Endothelial cell (in vitro differentiated cells): Measurements from ENCODE around the gene TANK. TPM values are rescaled to one million over a fixed set of nuclear protein-coding genes. Genes with fewer than 3 reads are reported as not detected.

Source experiments
- DNase-seq: peaks from one replicate; pipeline ENCODE4 v3.0.0; 2021; ENCODE audit warnings: low spot score
- H3K27ac Mint-ChIP-seq: one replicate; pipeline ENCODE4 v1.8.0; 2021; ENCODE audit warnings: mixed read lengths, inconsistent platforms; ENCODE audit not compliant: unreplicated experiment
- H3K27me3 Mint-ChIP-seq: one replicate; pipeline ENCODE4 v1.8.0; 2021; ENCODE audit warnings: mild to moderate bottlenecking, moderate library complexity, mixed read lengths, inconsistent platforms; ENCODE audit not compliant: unreplicated experiment
- H3K36me3 Mint-ChIP-seq: one replicate; pipeline ENCODE4 v1.8.0; 2021; ENCODE audit warnings: mild to moderate bottlenecking, low read depth, mixed read lengths, inconsistent platforms; ENCODE audit not compliant: unreplicated experiment
- H3K4me1 Mint-ChIP-seq: one replicate; pipeline ENCODE4 v1.8.0; 2021; ENCODE audit warnings: mild to moderate bottlenecking, mixed read lengths, inconsistent platforms; ENCODE audit not compliant: unreplicated experiment
- H3K4me3 Mint-ChIP-seq: one replicate; pipeline ENCODE4 v1.8.0; 2021; ENCODE audit warnings: mild to moderate bottlenecking, mixed read lengths, inconsistent platforms; ENCODE audit not compliant: unreplicated experiment
- H3K9me3 Mint-ChIP-seq: one replicate; pipeline ENCODE4 v1.8.0; 2021; ENCODE audit warnings: mixed read lengths, inconsistent platforms; ENCODE audit not compliant: unreplicated experiment
- CTCF ChIP-seq: fragments of 200-600 bp; sonication (generic); IDR thresholded peaks from one replicate; pipeline ENCODE4 v1.5.0; 2021; ENCODE audit warnings: antibody characterized with exemption; ENCODE audit not compliant: unreplicated experiment
- total RNA-seq: library from RNA; stranded (reverse); fragmentation: NEBNext Ultra II Directional; extraction: Animal tissue kit (Norgen Biotek cat#: 25700); gene quantifications from one replicate; pipeline ENCODE4 v1.2.1, GENCODE V29; 2021; ENCODE audit not compliant: unreplicated experiment

TANK gene
- total RNA-seq, 1 donor from 2014 or later: 40.8 TPM

- H3K27ac Mint-ChIP-seq: no peak overlapping the region
- H3K4me1 Mint-ChIP-seq: peaks cover 3% of the 10 kb centered on the region
- H3K27me3 Mint-ChIP-seq: no peaks in the 10 kb centered on the region
- TF ChIP-seq CTCF: no peak
- H3K36me3 Mint-ChIP-seq: no peaks in the 10 kb centered on the region
- no peak overlapping the region for H3K4me3 Mint-ChIP-seq
- DNase-seq: no peak
- H3K9me3 Mint-ChIP-seq: no peaks in the 10 kb centered on the region
These were observed 40.7 kb upstream of the TANK start for GRCh38 chr2:161119483-161119882.

- Mint-ChIP-seq H3K27ac (no peak overlapping the region), H3K9me3 (no peaks in the 10 kb centered on the region), H3K4me3 (no peak overlapping the region), H3K4me1 (peaks cover 3% of the 10 kb centered on the region), H3K27me3 (no peaks in the 10 kb centered on the region), H3K36me3 (no peaks in the 10 kb centered on the region)
- no peak for DNase-seq
- TF ChIP-seq CTCF: no peak
These were observed 39.5 kb upstream of the TANK start for GRCh38 chr2:161120775-161121174.

GRCh38 chr2:161121622-161122021, 38.6 kb upstream of the TANK start:
- Mint-ChIP-seq H3K36me3 (no peaks in the 10 kb centered on the region), H3K4me1 (peaks cover 3% of the 10 kb centered on the region), H3K27me3 (no peaks in the 10 kb centered on the region), H3K9me3 (no peaks in the 10 kb centered on the region), H3K27ac (no peak overlapping the region), H3K4me3 (no peak overlapping the region)
- DNase-seq: no peak
- no peak for TF ChIP-seq CTCF

- H3K9me3 Mint-ChIP-seq: no peaks in the 10 kb centered on the region
- H3K27me3 Mint-ChIP-seq: no peaks in the 10 kb centered on the region
- no peak for DNase-seq
- no peak overlapping the region for H3K4me3 Mint-ChIP-seq
- no peak overlapping the region for H3K27ac Mint-ChIP-seq
- no peaks in the 10 kb centered on the region for H3K36me3 Mint-ChIP-seq
- H3K4me1 Mint-ChIP-seq: peaks cover 3% of the 10 kb centered on the region
- TF ChIP-seq CTCF: no peak
These were observed 37.3 kb upstream of the TANK start for GRCh38 chr2:161122772-161123530.

- H3K4me3 Mint-ChIP-seq: no peak overlapping the region
- no peaks in the 10 kb centered on the region for H3K36me3 Mint-ChIP-seq
- no peak for DNase-seq
- no peak for TF ChIP-seq CTCF
- H3K27me3 Mint-ChIP-seq: peaks cover 3% of the 10 kb centered on the region
- H3K4me1 Mint-ChIP-seq: peaks cover 3% of the 10 kb centered on the region
- no peaks in the 10 kb centered on the region for H3K9me3 Mint-ChIP-seq
- no peak overlapping the region for H3K27ac Mint-ChIP-seq
These were observed 36.6 kb upstream of the TANK start for GRCh38 chr2:161123531-161124030.
